Measurements from ENCODE around the gene PPP1R3E. TPM values are rescaled to one million over a fixed set of nuclear protein-coding genes. Genes with fewer than 3 reads are reported as not detected.

PPP1R3E gene
- polyA plus RNA-seq, 1 of the 3 experiments (the other 2 are of a cell fraction): 6.6 TPM

GRCh38 chr14:23252006-23252405 is 50.7 kb downstream of the PPP1R3E start:
- no peak for DNase-seq
- Histone ChIP-seq H3F3A (replicated peaks; ENCODE audit: insufficient read depth) (no peaks in the 10 kb centered on the region), H2AFZ (ENCODE audit: low read depth) (no peak overlapping the region), H3K9ac (no peak overlapping the region), H3K4me3 (ENCODE audit: low read depth in 2 of 2, low read length in 1 of 2) (no peak overlapping the region), H3K27me3 (ENCODE audit: insufficient read depth) (peaks cover 42% of the 10 kb centered on the region; the same call in 1 of the 2 replicates), H3K4me2 (no peak overlapping the region), H3K9me2 (no peaks in the 10 kb centered on the region), H4K20me1 (ENCODE audit: insufficient read depth) (no peaks in the 10 kb centered on the region), H3K36me3 (replicated peaks in 1 of 2; ENCODE audit: control insufficient read depth in 1 of 2, insufficient read depth in 2 of 2, low read length in 1 of 2) (no peaks in the 10 kb centered on the region), H3K4me1 (ENCODE audit: control insufficient read depth in 1 of 2, insufficient read depth in 2 of 2, low read depth in 1 of 2, low read length in 1 of 2) (no peaks in the 10 kb centered on the region), H3K79me2 (ENCODE audit: insufficient read depth) (no peaks in the 10 kb centered on the region), H3K9me3 (no peaks in the 10 kb centered on the region), H3K27ac (ENCODE audit: low read depth in 2 of 2, low read length in 1 of 2) (no peak overlapping the region)
- CTCF ChIA-PET: interaction anchor here (1.2 kb wide), 1 partner anchor 49 kb away, joined by 3 read pairs; no protein-coding TSS in a partner anchor
- WGBS (ENCODE audit: low lambda C conversion rate): 16% methylated on average over 3 of the region's 3 CpGs
- TF ChIP-seq GATA2 (CRISPR knock-in tag; IDR thresholded peaks at IDR 0.05) (no peak), MEF2A (IDR thresholded peaks at IDR 0.05; ENCODE audit: borderline replicate concordance, low read depth) (no peak), EP300 (IDR thresholded peaks at IDR 0.05; ENCODE audit: borderline replicate concordance in 1 of 2, low read depth in 1 of 2, low read length in 1 of 2) (no peak)
- POLR2A ChIA-PET: no interaction called here

- no peak overlapping the region for H3K4me3 ChIP-seq (ENCODE audit: low read depth in 2 of 2, low read length in 1 of 2)
- H3K27ac ChIP-seq (ENCODE audit: low read depth in 2 of 2, low read length in 1 of 2): no peak overlapping the region
- no peaks in the 10 kb centered on the region for H3K4me1 ChIP-seq (ENCODE audit: control insufficient read depth in 1 of 2, insufficient read depth in 2 of 2, low read depth in 1 of 2, low read length in 1 of 2)
- H3K9ac ChIP-seq: no peak overlapping the region
- CTCF ChIA-PET: interaction anchor here (1.2 kb wide), 1 partner anchor 45 kb away, joined by 3 read pairs; no protein-coding TSS in a partner anchor
- POLR2A ChIA-PET: no interaction called here
- no peaks in the 10 kb centered on the region for H3F3A ChIP-seq (replicated peaks; ENCODE audit: insufficient read depth)
- no peaks in the 10 kb centered on the region for H3K9me2 ChIP-seq
- peaks cover 42% of the 10 kb centered on the region; the same call in 1 of the 2 replicates for H3K27me3 ChIP-seq (ENCODE audit: insufficient read depth)
- H3K9me3 ChIP-seq: no peaks in the 10 kb centered on the region
- no peak overlapping the region for H2AFZ ChIP-seq (ENCODE audit: low read depth)
- H3K4me2 ChIP-seq: no peak overlapping the region
- 38% methylated on average over 6 of the region's 6 CpGs for WGBS (ENCODE audit: low lambda C conversion rate)
- H3K79me2 ChIP-seq (ENCODE audit: insufficient read depth): no peaks in the 10 kb centered on the region
- H3K36me3 ChIP-seq (replicated peaks in 1 of 2; ENCODE audit: control insufficient read depth in 1 of 2, insufficient read depth in 2 of 2, low read length in 1 of 2): no peaks in the 10 kb centered on the region
- DNase-seq: no peak
- no peaks in the 10 kb centered on the region for H4K20me1 ChIP-seq (ENCODE audit: insufficient read depth)
- no peak for TF ChIP-seq GABPA (IDR thresholded peaks at IDR 0.05; ENCODE audit: low read depth)
Measured at GRCh38 chr14:23249824-23250223, 52.8 kb downstream of the PPP1R3E start.

GRCh38 chr14:23248601-23249000 is 54.1 kb downstream of the PPP1R3E start:
- H3K9ac ChIP-seq: no peak overlapping the region
- no peak overlapping the region for H3K4me2 ChIP-seq
- no peak for DNase-seq
- ChIA-PET CTCF (no interaction called here), POLR2A (no interaction called here)
- H3K9me2 ChIP-seq: no peaks in the 10 kb centered on the region
- no peaks in the 10 kb centered on the region for H3F3A ChIP-seq (replicated peaks; ENCODE audit: insufficient read depth)
- H3K9me3 ChIP-seq: no peaks in the 10 kb centered on the region
- H3K36me3 ChIP-seq (replicated peaks in 1 of 2; ENCODE audit: control insufficient read depth in 1 of 2, insufficient read depth in 2 of 2, low read length in 1 of 2): no peaks in the 10 kb centered on the region
- no peak overlapping the region for H2AFZ ChIP-seq (ENCODE audit: low read depth)
- peaks cover 35% of the 10 kb centered on the region; the same call in 1 of the 2 replicates for H3K27me3 ChIP-seq (ENCODE audit: insufficient read depth)
- H3K4me3 ChIP-seq (ENCODE audit: low read depth in 2 of 2, low read length in 1 of 2): no peak overlapping the region
- H3K27ac ChIP-seq (ENCODE audit: low read depth in 2 of 2, low read length in 1 of 2): no peak overlapping the region
- WGBS (ENCODE audit: low lambda C conversion rate): 30% methylated on average over 7 of the region's 7 CpGs
- H3K79me2 ChIP-seq (ENCODE audit: insufficient read depth): no peaks in the 10 kb centered on the region
- H4K20me1 ChIP-seq (ENCODE audit: insufficient read depth): no peaks in the 10 kb centered on the region
- H3K4me1 ChIP-seq (ENCODE audit: control insufficient read depth in 1 of 2, insufficient read depth in 2 of 2, low read depth in 1 of 2, low read length in 1 of 2): no peaks in the 10 kb centered on the region
- TF ChIP-seq USF2 (IDR thresholded peaks at IDR 0.05; ENCODE audit: borderline replicate concordance, low read depth, low read length) (no peak), NFIC (IDR thresholded peaks at IDR 0.05; ENCODE audit: borderline replicate concordance) (no peak), CTCF (IDR thresholded peaks at IDR 0.05) (no peak), IRF3 (IDR thresholded peaks at IDR 0.05; ENCODE audit: low read depth, low read length) (no peak), GABPA (IDR thresholded peaks at IDR 0.05; ENCODE audit: low read depth) (no peak)
- TF ChIP-seq, protein P1, sequence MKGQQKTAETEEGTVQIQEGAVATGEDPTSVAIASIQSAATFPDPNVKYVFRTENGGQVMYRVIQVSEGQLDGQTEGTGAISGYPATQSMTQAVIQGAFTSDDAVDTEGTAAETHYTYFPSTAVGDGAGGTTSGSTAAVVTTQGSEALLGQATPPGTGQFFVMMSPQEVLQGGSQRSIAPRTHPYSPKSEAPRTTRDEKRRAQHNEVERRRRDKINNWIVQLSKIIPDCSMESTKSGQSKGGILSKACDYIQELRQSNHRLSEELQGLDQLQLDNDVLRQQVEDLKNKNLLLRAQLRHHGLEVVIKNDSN (IDR thresholded peaks at IDR 0.05; ENCODE audit: borderline replicate concordance, low read depth): no peak
- TF ChIP-seq, protein P2, sequence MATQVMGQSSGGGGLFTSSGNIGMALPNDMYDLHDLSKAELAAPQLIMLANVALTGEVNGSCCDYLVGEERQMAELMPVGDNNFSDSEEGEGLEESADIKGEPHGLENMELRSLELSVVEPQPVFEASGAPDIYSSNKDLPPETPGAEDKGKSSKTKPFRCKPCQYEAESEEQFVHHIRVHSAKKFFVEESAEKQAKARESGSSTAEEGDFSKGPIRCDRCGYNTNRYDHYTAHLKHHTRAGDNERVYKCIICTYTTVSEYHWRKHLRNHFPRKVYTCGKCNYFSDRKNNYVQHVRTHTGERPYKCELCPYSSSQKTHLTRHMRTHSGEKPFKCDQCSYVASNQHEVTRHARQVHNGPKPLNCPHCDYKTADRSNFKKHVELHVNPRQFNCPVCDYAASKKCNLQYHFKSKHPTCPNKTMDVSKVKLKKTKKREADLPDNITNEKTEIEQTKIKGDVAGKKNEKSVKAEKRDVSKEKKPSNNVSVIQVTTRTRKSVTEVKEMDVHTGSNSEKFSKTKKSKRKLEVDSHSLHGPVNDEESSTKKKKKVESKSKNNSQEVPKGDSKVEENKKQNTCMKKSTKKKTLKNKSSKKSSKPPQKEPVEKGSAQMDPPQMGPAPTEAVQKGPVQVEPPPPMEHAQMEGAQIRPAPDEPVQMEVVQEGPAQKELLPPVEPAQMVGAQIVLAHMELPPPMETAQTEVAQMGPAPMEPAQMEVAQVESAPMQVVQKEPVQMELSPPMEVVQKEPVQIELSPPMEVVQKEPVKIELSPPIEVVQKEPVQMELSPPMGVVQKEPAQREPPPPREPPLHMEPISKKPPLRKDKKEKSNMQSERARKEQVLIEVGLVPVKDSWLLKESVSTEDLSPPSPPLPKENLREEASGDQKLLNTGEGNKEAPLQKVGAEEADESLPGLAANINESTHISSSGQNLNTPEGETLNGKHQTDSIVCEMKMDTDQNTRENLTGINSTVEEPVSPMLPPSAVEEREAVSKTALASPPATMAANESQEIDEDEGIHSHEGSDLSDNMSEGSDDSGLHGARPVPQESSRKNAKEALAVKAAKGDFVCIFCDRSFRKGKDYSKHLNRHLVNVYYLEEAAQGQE (IDR thresholded peaks at IDR 0.05; ENCODE audit: low read depth, low read length): no peak

All from SK-N-SH (cell line).